IMR-90 (cell line): ENCODE data around the gene METTL2B. TPM values are rescaled to one million over a fixed set of nuclear protein-coding genes. Genes with fewer than 3 reads are reported as not detected.

Experiments
- ATAC-seq: fragments of 200-7000 bp; cut with Tn5 transposase; 2 replicates; pipeline ENCODE4 v1.9.1; 2020; ENCODE audit warnings: low read depth, mild to moderate bottlenecking, moderate library complexity
- BruUV-seq: library from RNA; stranded (reverse); fragments of 400-500 nt; replicated peaks from 2 replicates; lab custom pipeline; 2021; lab: Mats Ljungman, UMichigan
- CTCF ChIA-PET: fragments of 300-600 bp; formaldehyde crosslinking; extraction: SDS; loops from one replicate; lab custom pipeline; 2021; ENCODE audit warnings: antibody characterized with exemption; lab: Yijun Ruan, JAX
- POLR2A ChIA-PET: fragments of 300-600 bp; sonication (Branson Sonifier 250); formaldehyde crosslinking; loops from one replicate; lab custom pipeline; 2022; ENCODE audit warnings: antibody characterized with exemption; ENCODE audit not compliant: unreplicated experiment; lab: Charles Lee
- DNase-seq: peaks from one replicate; pipeline ENCODE4 v3.0.0; 2013
- H2AFZ ChIP-seq: replicated peaks from 2 replicates; pipeline ENCODE3; 2013; ENCODE audit warnings: low read length, mild to moderate bottlenecking; ENCODE audit not compliant: poor library complexity
- H2AK5ac ChIP-seq: 2 replicates; pipeline ENCODE4 v1.6.1; 2013; ENCODE audit warnings: low read depth, low read length, inconsistent platforms
- H2AK9ac ChIP-seq: replicated peaks from 2 replicates; pipeline ENCODE3; 2013; ENCODE audit warnings: mild to moderate bottlenecking, low read depth, low read length, moderate library complexity; ENCODE audit not compliant: poor library complexity
- H2BK120ac ChIP-seq: 2 replicates; pipeline ENCODE4 v1.6.1; 2013; ENCODE audit warnings: low read depth, low read length, inconsistent platforms
- H2BK15ac ChIP-seq: 3 replicates; pipeline ENCODE4 v1.6.1; 2013; ENCODE audit warnings: low read depth, low read length, inconsistent platforms
- H2BK20ac ChIP-seq: 2 replicates; pipeline ENCODE4 v1.6.1; 2013; ENCODE audit warnings: low read depth, mild to moderate bottlenecking, inconsistent platforms, low read length, moderate library complexity
- H2BK5ac ChIP-seq: 2 replicates; pipeline ENCODE4 v1.6.1; 2013; ENCODE audit warnings: mild to moderate bottlenecking, low read depth, low read length, inconsistent platforms; ENCODE audit not compliant: poor library complexity, severe bottlenecking
- H3K14ac ChIP-seq: replicated peaks from 2 replicates; pipeline ENCODE4 v1.6.1; 2013; ENCODE audit warnings: low read depth, low read length, inconsistent platforms
- H3K18ac ChIP-seq: 2 replicates; pipeline ENCODE4 v1.6.1; 2013; ENCODE audit warnings: low read depth, low read length, control low read depth
- H3K23ac ChIP-seq: 2 replicates; pipeline ENCODE4 v1.6.1; 2013; ENCODE audit warnings: low read depth, low read length, inconsistent platforms
- H3K27ac ChIP-seq: 2 replicates; pipeline ENCODE4 v1.5.1; 2013; ENCODE audit warnings: mild to moderate bottlenecking, control low read depth, low read length; ENCODE audit not compliant: insufficient read depth
- H3K27me3 ChIP-seq: 2 replicates; pipeline ENCODE4 v1.6.1; 2013; ENCODE audit warnings: low read length; ENCODE audit not compliant: control insufficient read depth, insufficient read depth
- H3K36me3 ChIP-seq: 2 replicates; pipeline ENCODE4 v1.6.1; 2013; ENCODE audit warnings: low read length, mixed read lengths; ENCODE audit not compliant: control insufficient read depth, insufficient read depth
- H3K4ac ChIP-seq: 2 replicates; pipeline ENCODE4 v1.6.1; 2013; ENCODE audit warnings: low read depth, low read length, inconsistent platforms
- H3K4me1 ChIP-seq: 2 replicates; pipeline ENCODE4 v1.6.1; 2013; ENCODE audit warnings: low read length, mixed read lengths; ENCODE audit not compliant: control insufficient read depth, insufficient read depth
- H3K4me2 ChIP-seq: 2 replicates; pipeline ENCODE4 v1.6.1; 2013; ENCODE audit warnings: low read depth, mild to moderate bottlenecking, control low read depth, low read length, moderate library complexity
- H3K4me3 ChIP-seq: 2 replicates; pipeline ENCODE4 v1.5.1; 2013; ENCODE audit warnings: low read depth, mild to moderate bottlenecking, control low read depth, low read length, moderate library complexity; ENCODE audit not compliant: insufficient read depth
- H3K56ac ChIP-seq: 2 replicates; pipeline ENCODE4 v1.6.1; 2013; ENCODE audit warnings: low read length, inconsistent platforms; ENCODE audit not compliant: insufficient read depth; ENCODE audit errors: extremely low read depth
- H3K79me1 ChIP-seq, 2 experiments: 2 replicates each; pipeline ENCODE4 v1.6.1; 2013; ENCODE audit warnings: low read length in 2 of 2, inconsistent platforms in 1 of 2, low read depth in 1 of 2
- H3K9ac ChIP-seq: 2 replicates; pipeline ENCODE4 v1.6.1; 2013; ENCODE audit warnings: low read depth, low read length, control low read depth
- H3K9me1 ChIP-seq: 2 replicates; pipeline ENCODE4 v1.6.1; 2013; ENCODE audit warnings: low read length, inconsistent platforms; ENCODE audit not compliant: insufficient read depth
- H3K9me3 ChIP-seq: 2 replicates; pipeline ENCODE4 v1.6.1; 2013; ENCODE audit warnings: low read length; ENCODE audit not compliant: control insufficient read depth, insufficient read depth
- H4K20me1 ChIP-seq: 2 replicates; pipeline ENCODE4 v1.6.1; 2013; ENCODE audit warnings: low read length, inconsistent platforms; ENCODE audit not compliant: insufficient read depth
- H4K5ac ChIP-seq: 2 replicates; pipeline ENCODE4 v1.6.1; 2013; ENCODE audit warnings: mild to moderate bottlenecking, low read depth, low read length, control low read depth
- H4K8ac ChIP-seq, 2 experiments: 2 replicates each; pipeline ENCODE4 v1.6.1; 2013; ENCODE audit warnings: low read depth in 2 of 2, low read length in 2 of 2, control low read depth in 1 of 2, inconsistent platforms in 1 of 2
- H4K91ac ChIP-seq: 2 replicates; pipeline ENCODE4 v1.6.1; 2013; ENCODE audit warnings: low read depth, low read length, inconsistent platforms; ENCODE audit not compliant: insufficient read depth
- CTCF ChIP-seq: conservative IDR thresholded peaks from 2 replicates; pipeline ENCODE4 v1.5.1; 2012; ENCODE audit warnings: mild to moderate bottlenecking, low read depth, low read length, improper control_type of control experiment
- MAFK ChIP-seq: IDR thresholded peaks from 2 replicates; pipeline ENCODE4 v1.6.1; 2012; ENCODE audit warnings: low read depth, low read length, improper control_type of control experiment
- MAZ ChIP-seq: IDR thresholded peaks from 2 replicates; pipeline ENCODE4 v1.6.1; 2012; ENCODE audit warnings: low read depth, mild to moderate bottlenecking, low read length, improper control_type of control experiment, moderate library complexity, borderline replicate concordance
- NFE2L2 ChIP-seq: fragments of 150-350 bp; IDR thresholded peaks from 2 replicates; pipeline ENCODE4 v1.6.1; 2016; ENCODE audit warnings: low read depth, mild to moderate bottlenecking, low read length
- POLR2A ChIP-seq: IDR thresholded peaks from 2 replicates; pipeline ENCODE4 v1.6.1; 2012; ENCODE audit warnings: mild to moderate bottlenecking, low read depth, low read length
- RAD21 ChIP-seq: IDR thresholded peaks from 2 replicates; pipeline ENCODE4 v1.6.1; 2012; ENCODE audit warnings: low read length, improper control_type of control experiment
- WGBS, 2 experiments: methylation state at CpG; one replicate each; pipeline versions ENCODE4 v1.1.5 to v1.1.7; 2013; ENCODE audit warnings: missing lambda C conversion rate in 2 of 2; ENCODE audit not compliant: insufficient read length in 1 of 2; ENCODE audit errors: extremely low coverage in 2 of 2; 5-methylcytosine and 5-hydroxymethylcytosine counted together
- dilution Hi-C: fragments of 300-500 bp; cut with HindIII; formaldehyde crosslinking; loops from one replicate; pipeline ENCODE4 v1.14.3; 2018; ENCODE audit warnings: low sequenced_read_pairs; ENCODE audit not compliant: unreplicated experiment
- in situ Hi-C: fragments of 300-500 bp; cut with MboI; formaldehyde crosslinking; loops from 3 replicates; pipeline ENCODE4 v1.14.3; 2019; ENCODE audit warnings: low sequenced_read_pairs, inconsistent platforms, mixed read lengths
- intact Hi-C: fragments of 100-400 bp; cut with micrococcal nuclease; formaldehyde crosslinking; loops from 2 replicates; pipeline ENCODE4 v1.10.0; 2022
- polyA plus RNA-seq, 3 experiments: library from polyadenylated mRNA; depleted of rRNA; stranded (reverse); fragments of >200 nt; gene quantifications; 2 replicates each; pipeline ENCODE4 v1.2.3, GENCODE V29; 2012; ENCODE audit warnings: low replicate concordance in 1 of 3
- total RNA-seq: library from RNA; depleted of rRNA; stranded (reverse); fragments of >200 nt; gene quantifications from 2 replicates; pipeline ENCODE4 v1.2.3, GENCODE V29; 2012

Gene METTL2B
- total and polyA plus RNA-seq, 2 of the 4 experiments (the other 2 are of a cell fraction): 18.0 to 34.2 TPM

GRCh38 chr7:128453836-128454804 lies 22.4 kb upstream of the METTL2B start:
- Histone ChIP-seq H4K91ac (peak overlapping the region; percentile 68; the same call in 1 of the 2 replicates), H3K9ac (peak overlapping the region; percentile 63), H3K27me3 (no peaks in the 10 kb centered on the region; the same call in 1 of the 2 replicates), H3K4ac (peak overlapping the region; percentile 89), H2AFZ (peak overlapping the region; percentile 86), H4K8ac (peak overlapping the region; percentile 90 to 94), H3K4me1 (peaks cover 17% of the 10 kb centered on the region), H2BK20ac (peak overlapping the region; percentile 60; the same call in 1 of the 2 replicates), H3K9me1 (0 out of 2 replicates have a peak, but pooled peaks cover 6% of the 10 kb centered on the region), H2BK15ac (peak overlapping the region; percentile 91; the same call in 2 of the 3 replicates), H3K27ac (peak overlapping the region; percentile 63), H4K20me1 (0 out of 2 replicates have a peak, but pooled peaks cover 6% of the 10 kb centered on the region), H3K18ac (peak overlapping the region; percentile 79), H3K23ac (peak overlapping the region; percentile 82), H2AK9ac (peak overlapping the region; percentile 80), H2BK5ac (peak overlapping the region; percentile 94), H3K79me1 (peaks cover 9 to 30% of the 10 kb centered on the region in 2 experiments; a peak in 3 of 4 replicates), H3K4me3 (no peak overlapping the region), H3K4me2 (peak overlapping the region; percentile 68), H2BK120ac (peak overlapping the region; percentile 83), H4K5ac (peak overlapping the region; percentile 90), H3K56ac (no peak overlapping the region), H3K36me3 (peaks cover 9% of the 10 kb centered on the region), H3K14ac (peak overlapping the region; percentile 83), H3K9me3 (no peaks in the 10 kb centered on the region), H2AK5ac (peak overlapping the region; percentile 41; the same call in 1 of the 2 replicates)
- 13% methylated on average over 3 of the region's 23 CpGs; no CpG with 5 or more reads in 1 of the 2 experiments for WGBS, 2 experiments
- dilution Hi-C loops: no loop called here
- TF ChIP-seq MAFK (no peak), NFE2L2 (no peak), RAD21 (no peak), MAZ (peak; percentile 30; the same call in 1 of the 2 replicates), CTCF (no peak), POLR2A (0 out of 2 replicates have a peak, but pooled peaks have one; percentile 19)
- peak; percentile 33 for ATAC-seq
- no TSS peak for BruUV-seq
- in situ Hi-C loops: loop anchor here (25.0 kb wide), 1 partner anchor 433 kb away; no protein-coding TSS in a partner anchor
- POLR2A ChIA-PET: no interaction called here
- peak; percentile 82 for DNase-seq
- CTCF ChIA-PET: interaction anchor here (1.1 to 1.5 kb wide), 2 partner anchors 27 to 29 kb away, joined by 4 read pairs; no protein-coding TSS in a partner anchor
- intact Hi-C loops: no loop called here
